ENCODE results near the gene DCANP1.

GRCh38 chr5:135443161-135443960 is 3.8 kb downstream of the DCANP1 start:
- TF ChIP-seq CTCF (IDR thresholded peaks at IDR 0.05; ENCODE audit: insufficient read depth, low read length) (no peak), GABPA (IDR thresholded peaks at IDR 0.05; ENCODE audit: low read depth) (no peak)

All from HL-60 (cell line).